ENCODE measurements around the gene FRMPD4.

Gene FRMPD4

GRCh38 chrX:12672367-12673106, 534.3 kb downstream of the FRMPD4 start:
- no peak for DNase-seq (ENCODE audit: low read depth)

- DNase-seq (ENCODE audit: low read depth): no peak
Observed at GRCh38 chrX:12673487-12673886, 535.2 kb downstream of the FRMPD4 start.

- DNase-seq (ENCODE audit: low read depth): no peak
Observed at GRCh38 chrX:12679522-12679921, 541.2 kb downstream of the FRMPD4 start.

GRCh38 chrX:12681047-12681446, 542.8 kb downstream of the FRMPD4 start:
- DNase-seq (ENCODE audit: low read depth): no peak

- peak; percentile 30 for DNase-seq (ENCODE audit: low read depth)
Observed at GRCh38 chrX:12685541-12685940, 547.3 kb downstream of the FRMPD4 start.

- DNase-seq (ENCODE audit: low read depth): no peak
Observed at GRCh38 chrX:12686331-12686730, 548.1 kb downstream of the FRMPD4 start.

- DNase-seq (ENCODE audit: low read depth): no peak
Observed at GRCh38 chrX:12690646-12691045, 552.4 kb downstream of the FRMPD4 start.

GRCh38 chrX:12693754-12694153, 555.5 kb downstream of the FRMPD4 start:
- no peak for DNase-seq (ENCODE audit: low read depth)

- no peak for DNase-seq (ENCODE audit: low read depth)
Observed at GRCh38 chrX:12700745-12701144, 562.5 kb downstream of the FRMPD4 start.

GRCh38 chrX:12701628-12702027, 563.4 kb downstream of the FRMPD4 start:
- DNase-seq (ENCODE audit: low read depth): peak; percentile 10

GRCh38 chrX:12702509-12703091, 564.3 kb downstream of the FRMPD4 start:
- DNase-seq (ENCODE audit: low read depth): no peak

GRCh38 chrX:12704706-12705105, 566.4 kb downstream of the FRMPD4 start:
- DNase-seq (ENCODE audit: low read depth): no peak

GRCh38 chrX:12709047-12709446, 570.8 kb downstream of the FRMPD4 start:
- no peak for DNase-seq (ENCODE audit: low read depth)

GRCh38 chrX:12711435-12712040, 573.3 kb downstream of the FRMPD4 start:
- no peak for DNase-seq (ENCODE audit: low read depth)

- DNase-seq (ENCODE audit: low read depth): no peak
Observed at GRCh38 chrX:12716574-12716973, 578.3 kb downstream of the FRMPD4 start.

- no peak for DNase-seq (ENCODE audit: low read depth)
Observed at GRCh38 chrX:12719837-12720236, 581.6 kb downstream of the FRMPD4 start.

GRCh38 chrX:12721042-12721441, 582.8 kb downstream of the FRMPD4 start:
- DNase-seq (ENCODE audit: low read depth): no peak

GRCh38 chrX:12722314-12722713, 584.0 kb downstream of the FRMPD4 start:
- DNase-seq (ENCODE audit: low read depth): no peak

- no peak for DNase-seq (ENCODE audit: low read depth)
Observed at GRCh38 chrX:12741416-12741815, 603.1 kb downstream of the FRMPD4 start.

- no peak for DNase-seq (ENCODE audit: low read depth)
Observed at GRCh38 chrX:12747433-12747832, 609.2 kb downstream of the FRMPD4 start.

GRCh38 chrX:12751887-12752286, 613.6 kb downstream of the FRMPD4 start:
- no peak for DNase-seq (ENCODE audit: low read depth)

- DNase-seq (ENCODE audit: low read depth): no peak
Observed at GRCh38 chrX:12753366-12753765, 615.1 kb downstream of the FRMPD4 start.

GRCh38 chrX:12758291-12758690, 620.0 kb downstream of the FRMPD4 start:
- DNase-seq (ENCODE audit: low read depth): no peak

- DNase-seq (ENCODE audit: low read depth): no peak
Observed at GRCh38 chrX:12767856-12768255, 629.6 kb downstream of the FRMPD4 start.
